Activated T-helper 17 cell treated with anti-CD3 and anti-CD28 coated beads, Interleukin-2, amount 50 U/mL, for 72 hours (primary cell): ENCODE data around the gene ATF6B. TPM values are rescaled to one million over a fixed set of nuclear protein-coding genes. Genes with fewer than 3 reads are reported as not detected.

Source experiments
- ATAC-seq: fragments of 150-1000 bp; cut with Tn5 transposase; replicated peaks from 2 replicates; pipeline ENCODE4 v1.10.0; 2021; ENCODE audit warnings: mild to moderate bottlenecking, moderate library complexity
- H3K27ac Mint-ChIP-seq: one replicate; pipeline ENCODE4 v1.8.0; 2022; ENCODE audit warnings: mixed read lengths
- H3K27me3 Mint-ChIP-seq: one replicate; pipeline ENCODE4 v1.8.0; 2022; ENCODE audit warnings: mixed read lengths
- H3K36me3 Mint-ChIP-seq: one replicate; pipeline ENCODE4 v1.8.0; 2022; ENCODE audit warnings: low read depth, mild to moderate bottlenecking, mixed read lengths
- H3K4me1 Mint-ChIP-seq: one replicate; pipeline ENCODE4 v1.8.0; 2022; ENCODE audit warnings: mixed read lengths
- H3K4me3 Mint-ChIP-seq: one replicate; pipeline ENCODE4 v1.8.0; 2022; ENCODE audit warnings: mild to moderate bottlenecking, mixed read lengths
- H3K9me3 Mint-ChIP-seq: one replicate; pipeline ENCODE4 v1.8.0; 2022; ENCODE audit warnings: mixed read lengths
- total RNA-seq, 2 donors: library from RNA; stranded (reverse); gene quantifications; one replicate each; pipeline ENCODE4 v1.2.3, GENCODE V29; 2022

The ATF6B gene
- total RNA-seq, 2 donors from 2014 or later: 73.4 to 99.9 TPM

DNA sequence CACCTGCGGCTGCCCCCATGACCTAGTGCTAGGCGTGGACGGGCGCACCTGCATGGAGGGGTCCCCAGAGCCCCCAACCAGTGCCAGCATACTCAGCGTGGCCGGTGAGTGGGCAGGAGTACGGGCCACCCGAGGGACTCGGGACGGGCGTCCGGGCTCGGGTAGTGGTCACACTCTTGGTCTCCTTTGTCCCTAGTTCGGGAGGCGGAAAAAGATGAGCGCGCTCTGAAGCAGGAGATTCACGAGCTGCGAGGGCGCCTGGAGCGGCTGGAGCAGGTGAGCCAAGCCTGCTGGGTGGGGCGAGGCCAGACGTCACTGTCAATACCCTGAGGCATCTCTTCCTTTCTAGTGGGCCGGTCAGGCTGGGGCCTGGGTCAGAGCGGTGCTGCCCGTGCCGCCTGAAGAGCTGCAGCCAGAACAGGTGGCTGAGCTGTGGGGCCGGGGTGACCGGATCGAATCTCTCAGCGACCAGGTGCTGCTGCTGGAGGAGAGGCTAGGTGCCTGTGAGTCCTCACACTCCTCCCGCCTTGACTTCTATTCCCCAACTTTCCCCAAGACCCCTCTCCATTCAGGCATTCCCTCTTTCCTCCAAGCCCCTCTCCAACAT, 39.2 kb upstream of the ATF6B start:
- peaks cover 45% of the 10 kb centered on the region for H3K36me3 Mint-ChIP-seq
- no peaks in the 10 kb centered on the region for H3K9me3 Mint-ChIP-seq
- no peaks in the 10 kb centered on the region for H3K27me3 Mint-ChIP-seq
- H3K27ac Mint-ChIP-seq: peak overlapping the region; percentile 38
- no peak overlapping the region for H3K4me3 Mint-ChIP-seq
- no peak for ATAC-seq
- peaks cover 9% of the 10 kb centered on the region for H3K4me1 Mint-ChIP-seq

- Mint-ChIP-seq H3K36me3 (peaks cover 45% of the 10 kb centered on the region), H3K27ac (no peak overlapping the region), H3K9me3 (no peaks in the 10 kb centered on the region), H3K27me3 (no peaks in the 10 kb centered on the region), H3K4me3 (no peak overlapping the region), H3K4me1 (peaks cover 9% of the 10 kb centered on the region)
- no peak for ATAC-seq
Measured at GRCh38 chr6:32166411-32167061, 38.5 kb upstream of the ATF6B start.

DNA sequence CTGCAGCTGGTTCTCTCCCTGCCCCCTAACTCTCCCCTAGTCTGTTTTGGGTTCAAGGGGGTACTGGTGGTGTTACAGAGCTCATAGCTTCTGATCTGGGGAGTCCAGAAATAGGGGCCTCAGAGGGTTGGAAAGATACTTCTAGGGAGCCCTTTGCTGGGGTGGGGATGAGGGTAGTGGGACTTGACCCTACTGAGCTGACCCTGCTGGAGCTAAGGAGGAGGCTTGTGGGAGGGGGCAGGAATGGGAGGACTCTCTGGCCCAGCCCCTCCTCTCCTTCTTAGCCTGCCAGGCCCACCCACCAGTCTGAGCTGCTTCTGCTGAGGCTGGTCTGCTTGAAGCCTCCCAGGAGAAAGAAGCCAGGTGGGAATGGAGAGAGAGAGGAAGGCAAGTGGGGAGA, 36.2 kb upstream of the ATF6B start, which contains the start of gene EGFL8:
Gene EGFL8, plus strand, starts transcription at position 301 of the 400 bp plus-strand sequence. CDS start 1,571 bp downstream, outside the sequence.
- Mint-ChIP-seq H3K27me3 (no peaks in the 10 kb centered on the region), H3K4me1 (peaks cover 9% of the 10 kb centered on the region), H3K27ac (no peak within 1 kb of the TSS), H3K4me3 (no peak within 1 kb of the TSS), H3K36me3 (peaks cover 24% of the 10 kb centered on the region), H3K9me3 (no peaks in the 10 kb centered on the region)
- ATAC-seq: no peak

GRCh38 chr6:32163559-32164258, 35.7 kb upstream of the ATF6B start:
- Mint-ChIP-seq H3K27me3 (no peaks in the 10 kb centered on the region), H3K27ac (no peak overlapping the region), H3K4me3 (no peak overlapping the region), H3K9me3 (no peaks in the 10 kb centered on the region), H3K4me1 (peaks cover 9% of the 10 kb centered on the region), H3K36me3 (peaks cover 21% of the 10 kb centered on the region)
- no peak for ATAC-seq

- Mint-ChIP-seq H3K27ac (no peak overlapping the region), H3K36me3 (peaks cover 18% of the 10 kb centered on the region), H3K4me1 (peaks cover 18% of the 10 kb centered on the region), H3K9me3 (no peaks in the 10 kb centered on the region), H3K4me3 (no peak overlapping the region), H3K27me3 (no peaks in the 10 kb centered on the region)
- ATAC-seq: no peak
Measured at GRCh38 chr6:32158052-32158451, 30.0 kb upstream of the ATF6B start.

GRCh38 chr6:32156891-32157290, 28.8 kb upstream of the ATF6B start:
- no peak for ATAC-seq

DNA sequence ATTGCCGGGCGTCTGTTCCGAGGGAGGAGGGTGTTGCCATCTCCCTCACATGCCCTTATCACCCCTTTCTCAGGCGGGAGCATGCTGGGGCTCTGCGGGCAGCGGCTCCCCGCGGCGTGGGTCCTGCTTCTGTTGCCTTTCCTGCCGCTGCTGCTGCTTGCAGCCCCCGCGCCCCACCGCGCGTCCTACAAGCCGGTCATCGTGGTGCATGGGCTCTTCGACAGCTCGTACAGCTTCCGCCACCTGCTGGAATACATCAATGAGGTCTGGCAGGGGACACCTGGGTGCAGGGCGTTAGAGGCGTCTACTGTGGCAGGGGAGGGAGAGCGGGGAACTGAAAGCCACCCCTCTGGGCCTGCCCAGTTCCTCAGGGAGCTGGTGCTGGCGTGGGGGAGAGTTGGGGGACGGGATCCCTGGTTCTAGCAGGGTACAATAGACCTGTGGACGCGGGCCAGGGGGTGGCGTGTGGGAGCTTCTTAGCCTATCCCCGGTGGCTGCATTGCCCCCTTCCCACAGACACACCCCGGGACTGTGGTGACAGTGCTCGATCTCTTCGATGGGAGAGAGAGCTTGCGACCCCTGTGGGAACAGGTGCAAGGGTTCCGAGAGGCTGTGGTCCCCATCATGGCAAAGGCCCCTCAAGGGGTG, 26.6 kb upstream of the ATF6B start:
- Mint-ChIP-seq H3K4me1 (peaks cover 26% of the 10 kb centered on the region), H3K27ac (peak overlapping the region; percentile 77), H3K9me3 (no peaks in the 10 kb centered on the region), H3K27me3 (peaks cover 15% of the 10 kb centered on the region), H3K36me3 (peaks cover 18% of the 10 kb centered on the region), H3K4me3 (peak overlapping the region; percentile 90)
- ATAC-seq: peak; percentile 93

More at GRCh38 chr6:32156891-32157290, 28.8 kb upstream of the ATF6B start:
- Mint-ChIP-seq H3K36me3 (peaks cover 18% of the 10 kb centered on the region), H3K9me3 (no peaks in the 10 kb centered on the region), H3K27ac (no peak overlapping the region), H3K4me3 (no peak overlapping the region), H3K27me3 (no peaks in the 10 kb centered on the region), H3K4me1 (peaks cover 21% of the 10 kb centered on the region)

DNA sequence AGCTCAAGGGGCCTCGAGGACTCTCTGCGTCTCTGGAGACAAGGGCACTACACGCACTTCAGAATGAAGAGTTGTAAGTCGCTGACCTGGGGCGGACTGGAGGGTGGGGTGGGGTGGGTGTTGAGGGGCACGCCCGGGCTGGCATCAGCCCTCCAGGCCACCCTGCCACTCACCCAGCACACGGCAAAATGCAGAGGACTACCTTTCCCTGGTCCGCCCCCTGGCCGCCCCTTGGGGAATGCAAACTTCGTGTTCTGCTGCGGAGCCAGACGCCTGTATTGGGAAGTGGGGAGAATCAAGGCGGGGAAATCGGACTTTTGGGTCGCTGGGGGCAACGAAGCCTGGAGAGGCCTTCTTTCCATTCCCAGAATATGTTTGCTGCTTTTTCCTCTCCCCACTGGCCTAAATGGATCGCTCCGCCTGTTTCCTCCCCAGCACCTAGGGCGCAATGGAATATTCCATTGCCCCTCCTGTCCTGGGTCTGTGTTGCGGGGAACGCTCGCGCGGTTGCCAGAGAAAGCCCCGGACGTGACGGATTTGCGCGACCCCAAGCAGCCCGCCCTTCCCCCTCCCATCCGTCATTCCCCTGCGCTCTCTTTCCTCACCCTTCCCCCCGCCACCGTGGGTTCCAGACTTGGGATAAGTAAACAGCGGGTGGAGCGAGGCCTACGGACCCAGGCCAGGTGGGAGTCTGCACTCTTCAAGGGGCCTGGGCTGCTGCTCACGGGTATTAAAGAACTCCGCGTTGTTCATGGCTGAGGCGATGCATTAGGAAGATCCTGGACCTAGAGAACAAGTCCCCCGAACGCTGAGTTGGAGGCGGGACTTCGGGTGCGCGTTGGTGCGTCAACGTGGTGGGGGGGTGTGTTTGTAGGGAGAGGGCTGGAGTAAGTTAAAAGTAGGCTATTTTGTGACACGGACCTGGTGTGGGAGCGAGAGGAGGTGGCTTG, 25.8 kb upstream of the ATF6B start, which contains the start of gene PPT2:
Gene PPT2, plus strand, starts transcription at position 578 of the 950 bp plus-strand sequence. CDS start 454 bp downstream, outside the sequence.
- ATAC-seq: peak; percentile 67
- H3K4me1 Mint-ChIP-seq: peaks cover 28% of the 10 kb centered on the region
- H3K27ac Mint-ChIP-seq: peak within 1 kb of the TSS; percentile 77
- H3K4me3 Mint-ChIP-seq: peak within 1 kb of the TSS; percentile 90
- H3K9me3 Mint-ChIP-seq: no peaks in the 10 kb centered on the region
- H3K36me3 Mint-ChIP-seq: peaks cover 17% of the 10 kb centered on the region
- peaks cover 18% of the 10 kb centered on the region for H3K27me3 Mint-ChIP-seq

- ATAC-seq: no peak
- no peaks in the 10 kb centered on the region for H3K9me3 Mint-ChIP-seq
- peaks cover 27% of the 10 kb centered on the region for H3K27me3 Mint-ChIP-seq
- H3K27ac Mint-ChIP-seq: peak overlapping the region; percentile 36
- H3K36me3 Mint-ChIP-seq: peaks cover 9% of the 10 kb centered on the region
- peak overlapping the region; percentile 90 for H3K4me3 Mint-ChIP-seq
- peaks cover 33% of the 10 kb centered on the region for H3K4me1 Mint-ChIP-seq
Measured at GRCh38 chr6:32152769-32153563, 24.9 kb upstream of the ATF6B start.

GRCh38 chr6:32151863-32152768, 24.1 kb upstream of the ATF6B start, which contains the start of gene PRRT1:
TSS of gene PRRT1 (minus strand) at chr6:32151939. CDS start at chr6:32151827, 112 bp downstream.
- Mint-ChIP-seq H3K27ac (no peak within 1 kb of the TSS), H3K4me3 (peak within 1 kb of the TSS; percentile 90), H3K27me3 (peaks cover 28% of the 10 kb centered on the region), H3K4me1 (peaks cover 33% of the 10 kb centered on the region), H3K9me3 (no peaks in the 10 kb centered on the region), H3K36me3 (peaks cover under 1% of the 10 kb centered on the region)
- no peak for ATAC-seq

DNA sequence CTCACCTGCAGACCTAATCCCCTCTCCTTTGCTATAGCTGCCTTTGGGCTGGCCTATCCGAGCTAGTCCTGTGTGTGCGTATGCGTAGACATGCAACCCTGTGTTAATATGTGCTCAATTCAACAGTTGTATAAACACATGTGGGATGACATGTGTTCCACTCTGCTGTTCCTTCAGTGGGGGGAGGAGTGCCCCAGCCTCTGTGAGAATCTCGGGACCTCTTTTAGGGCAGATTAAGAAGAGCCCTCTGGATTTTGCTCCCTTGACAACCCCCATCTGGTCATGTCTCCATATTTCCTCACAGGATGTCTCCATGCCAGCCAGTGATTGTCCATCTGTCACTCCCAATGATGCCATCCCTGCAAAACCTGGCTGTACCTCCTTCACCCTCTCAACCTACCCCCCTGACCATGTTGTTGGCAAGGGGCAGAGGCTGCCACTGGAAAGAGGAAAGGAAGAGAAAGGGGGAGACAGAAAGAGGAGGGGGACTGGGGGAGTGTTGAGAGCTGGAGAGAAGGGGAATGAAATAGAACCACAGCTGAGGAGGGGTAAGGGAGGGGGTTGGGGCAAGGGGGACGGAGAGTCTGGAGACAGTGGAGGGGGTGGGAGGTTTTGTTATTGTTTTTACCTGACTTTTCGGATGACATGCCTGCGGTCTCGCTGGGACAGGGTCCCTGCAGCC, 23.3 kb upstream of the ATF6B start:
- Mint-ChIP-seq H3K9me3 (no peaks in the 10 kb centered on the region), H3K27ac (no peak overlapping the region), H3K27me3 (peaks cover 28% of the 10 kb centered on the region), H3K4me3 (no peak overlapping the region), H3K4me1 (peaks cover 33% of the 10 kb centered on the region), H3K36me3 (no peaks in the 10 kb centered on the region)
- ATAC-seq: no peak
